Measurements from ENCODE around the gene NUP153. TPM values are rescaled to one million over a fixed set of nuclear protein-coding genes. Genes with fewer than 3 reads are reported as not detected.
A peak's percentile ranks its signal among the peaks of the same experiment; 100 is the strongest.

NUP153 gene
- total and polyA plus RNA-seq, 10 of the 15 experiments (the other 5 are each of a cell fraction or from before 2014, with no cell fraction given) = 13.9 to 77.7 (median 56.2) TPM

- Histone ChIP-seq H3K27ac (ENCODE audit: control insufficient read depth, insufficient read depth) (no peak overlapping the region), H3K36me3 (ENCODE audit: control insufficient read depth in 2 of 2, insufficient read depth in 2 of 2, low read length in 1 of 2) (no peaks in the 10 kb centered on the region), H4K20me1 (ENCODE audit: control insufficient read depth, insufficient read depth) (no peaks in the 10 kb centered on the region), H3K27me3 (replicated peaks in 1 of 2; ENCODE audit: control insufficient read depth in 2 of 2, insufficient read depth in 2 of 2, low read length in 1 of 2) (no peaks in the 10 kb centered on the region), H3K9me3 (replicated peaks; ENCODE audit: control insufficient read depth, insufficient read depth, low read length) (no peaks in the 10 kb centered on the region), H3K4me3 (no peak overlapping the region), H3K4me2 (ENCODE audit: control insufficient read depth, insufficient read depth) (no peak overlapping the region), H3K9ac (ENCODE audit: control insufficient read depth, insufficient read depth, low read length) (no peak overlapping the region), H3K4me1 (ENCODE audit: control insufficient read depth, insufficient read depth, low read length) (no peaks in the 10 kb centered on the region), H3K79me2 (ENCODE audit: control insufficient read depth, insufficient read depth, low read length) (no peaks in the 10 kb centered on the region), H2AFZ (ENCODE audit: control insufficient read depth, low read depth, low read length) (no peak overlapping the region)
- in situ Hi-C loops (cut with MboI) (no loop called here), intact Hi-C loops (cut with micrococcal nuclease; ENCODE audit: unreplicated experiment) (no loop called here)
- ChIA-PET RAD21 (ENCODE audit: unreplicated experiment) (no interaction called here), POLR2A (no interaction called here), SMC1A (ENCODE audit: uncharacterized antibody, unreplicated experiment) (no interaction called here), CTCF (no interaction called here)
- no peak for DNase-seq (ENCODE audit: low read depth, low spot score)
- TF ChIP-seq TCF12 (IDR thresholded peaks at IDR 0.05; ENCODE audit: low read depth, low read length) (no peak), NFYB (IDR thresholded peaks at IDR 0.05; ENCODE audit: insufficient read depth, low read depth, low read length) (peak; percentile 59; the same call in 1 of the 2 replicates)
- BruUV-seq (replicated peaks) = no TSS peak
- ATAC-seq = no peak
- 53% methylated on average over 12 of the region's 12 CpGs for WGBS (ENCODE audit: insufficient coverage, insufficient replicate concordance, low lambda C conversion rate, missing lambda C conversion rate)
- FAIRE-seq = no peak
These were observed 22.7 kb upstream of the NUP153 start for GRCh38 chr6:17729223-17730077.

- RAD21 ChIA-PET (ENCODE audit: unreplicated experiment) = no interaction called here
- TF ChIP-seq EZH2 (IDR thresholded peaks at IDR 0.05; ENCODE audit: borderline replicate concordance, control insufficient read depth, low read depth, low read length) (no peak), PRDM15 (CRISPR knock-in tag; IDR thresholded peaks at IDR 0.05) (no peak), IRF5 (IDR thresholded peaks at IDR 0.05; ENCODE audit: borderline replicate concordance) (no peak), NR2F1 (conservative IDR thresholded peaks at IDR 0.05) (no peak), SRF (IDR thresholded peaks at IDR 0.05; ENCODE audit: low read depth in 2 of 2, low read length in 2 of 2) (no peak), PAX8 (IDR thresholded peaks at IDR 0.05) (no peak)
These were observed 22.0 kb upstream of the NUP153 start for GRCh38 chr6:17728551-17729222.

More at GRCh38 chr6:17728551-17729222, 22.0 kb upstream of the NUP153 start:
- no peaks in the 10 kb centered on the region for H3K4me1 ChIP-seq (ENCODE audit: control insufficient read depth, insufficient read depth, low read length)
- intact Hi-C loops (cut with micrococcal nuclease; ENCODE audit: unreplicated experiment) (no loop called here), in situ Hi-C loops (cut with MboI) (no loop called here)
- BruUV-seq (replicated peaks) = no TSS peak
- no peak overlapping the region for H2AFZ ChIP-seq (ENCODE audit: control insufficient read depth, low read depth, low read length)
- no peaks in the 10 kb centered on the region for H4K20me1 ChIP-seq (ENCODE audit: control insufficient read depth, insufficient read depth)
- DNase-seq (ENCODE audit: low read depth, low spot score) (no peak), FAIRE-seq (no peak), ATAC-seq (no peak)
- POLR2A ChIA-PET = no interaction called here
- no peaks in the 10 kb centered on the region for H3K27me3 ChIP-seq (replicated peaks in 1 of 2; ENCODE audit: control insufficient read depth in 2 of 2, insufficient read depth in 2 of 2, low read length in 1 of 2)
- 78% methylated on average over 17 of the region's 49 CpGs for WGBS (ENCODE audit: insufficient coverage, insufficient replicate concordance, low lambda C conversion rate, missing lambda C conversion rate)
- no peak overlapping the region for H3K4me2 ChIP-seq (ENCODE audit: control insufficient read depth, insufficient read depth)
- H3K9me3 ChIP-seq (replicated peaks; ENCODE audit: control insufficient read depth, insufficient read depth, low read length) = no peaks in the 10 kb centered on the region
- H3K79me2 ChIP-seq (ENCODE audit: control insufficient read depth, insufficient read depth, low read length) = no peaks in the 10 kb centered on the region
- SMC1A ChIA-PET (ENCODE audit: uncharacterized antibody, unreplicated experiment) = interaction anchor here (1.8 kb wide), 1 partner anchor 11 kb away, joined by 8 read pairs; no protein-coding TSS in a partner anchor
- H3K36me3 ChIP-seq (ENCODE audit: control insufficient read depth in 2 of 2, insufficient read depth in 2 of 2, low read length in 1 of 2) = no peaks in the 10 kb centered on the region
- no peak overlapping the region for H3K9ac ChIP-seq (ENCODE audit: control insufficient read depth, insufficient read depth, low read length)
- CTCF ChIA-PET = no interaction called here
- no peak overlapping the region for H3K27ac ChIP-seq (ENCODE audit: control insufficient read depth, insufficient read depth)
- no peak overlapping the region for H3K4me3 ChIP-seq

Measured in GM12878 (cell line).